Fibroblast of lung (primary cell): ENCODE measurements around the gene B3GNT9. TPM values are rescaled to one million over a fixed set of nuclear protein-coding genes. Genes with fewer than 3 reads are reported as not detected.

Source experiments
- DNase-seq, 2 donors: peaks; one replicate each; pipeline versions ENCODE4 v3.0.0 to v3.0.0-alpha.2; 2010; ENCODE audit warnings: low read depth in 2 of 2
- H2AFZ ChIP-seq: 2 replicates; pipeline ENCODE4 v1.5.1; 2012; ENCODE audit warnings: low read length, control low read depth, inconsistent platforms
- H3K27ac ChIP-seq: 2 replicates; pipeline ENCODE4 v1.5.1; 2011; ENCODE audit warnings: low read length, control low read depth; ENCODE audit not compliant: insufficient read depth
- H3K27me3 ChIP-seq: 2 replicates; pipeline ENCODE4 v1.5.1; 2011; ENCODE audit warnings: mild to moderate bottlenecking, low read length; ENCODE audit not compliant: control insufficient read depth, insufficient read depth
- H3K36me3 ChIP-seq: 2 replicates; pipeline ENCODE4 v1.5.1; 2011; ENCODE audit warnings: low read length; ENCODE audit not compliant: control insufficient read depth, insufficient read depth
- H3K4me1 ChIP-seq: 2 replicates; pipeline ENCODE4 v1.5.1; 2011; ENCODE audit warnings: low read length; ENCODE audit not compliant: control insufficient read depth, insufficient read depth; ENCODE audit errors: extremely low read depth
- H3K4me2 ChIP-seq: 2 replicates; pipeline ENCODE4 v1.5.1; 2011; ENCODE audit warnings: low read length, control low read depth; ENCODE audit not compliant: insufficient read depth; ENCODE audit errors: extremely low read depth
- H3K4me3 ChIP-seq, 4 experiments: fragments of 200-600 bp in 1 of 4; sonication (generic) in 1 of 4; replicated peaks in 1 of 4; 2 replicates each; pipeline ENCODE4 v1.5.1; 2011 to 2016; ENCODE audit warnings: low read length in 4 of 4, low read depth in 3 of 4, mild to moderate bottlenecking in 3 of 4, control low read depth in 2 of 4, inconsistent platforms in 1 of 4, mixed read lengths in 1 of 4; ENCODE audit not compliant: insufficient read depth in 1 of 4; ENCODE audit errors: control extremely low read depth in 1 of 4
- H3K79me2 ChIP-seq: 2 replicates; pipeline ENCODE4 v1.5.1; 2012; ENCODE audit warnings: mild to moderate bottlenecking, low read length, inconsistent platforms; ENCODE audit not compliant: control insufficient read depth, insufficient read depth
- H3K9ac ChIP-seq: 2 replicates; pipeline ENCODE4 v1.5.1; 2011; ENCODE audit warnings: mild to moderate bottlenecking, low read length, control low read depth; ENCODE audit not compliant: insufficient read depth
- H3K9me3 ChIP-seq: 2 replicates; pipeline ENCODE4 v1.5.1; 2012; ENCODE audit warnings: low read depth, low read length; ENCODE audit not compliant: control insufficient read depth, insufficient read depth
- H4K20me1 ChIP-seq: 2 replicates; pipeline ENCODE4 v1.5.1; 2011; ENCODE audit warnings: low read length; ENCODE audit not compliant: control insufficient read depth, insufficient read depth; ENCODE audit errors: extremely low read depth
- CTCF ChIP-seq, 2 donors: IDR thresholded peaks in 1 of 2; conservative IDR thresholded peaks in 1 of 2; 1 replicate in 1 of 2; 2 replicates in 1 of 2; pipeline ENCODE4 v1.5.1; 2011 to 2012; ENCODE audit warnings: low read length in 2 of 2, control low read depth in 1 of 2, inconsistent platforms in 1 of 2, low read depth in 1 of 2, mild to moderate bottlenecking in 1 of 2
- EZH2 ChIP-seq: IDR thresholded peaks from 2 replicates; pipeline ENCODE4 v1.5.1; 2012; ENCODE audit warnings: low read length, control low read depth, mild to moderate bottlenecking; ENCODE audit errors: missing control alignments
- polyA plus RNA-seq, 2 donors: library from polyadenylated mRNA; depleted of rRNA in 1 of 2; stranded (reverse) in 1 of 2; unstranded in 1 of 2; fragments of >200 nt; gene quantifications; 2 replicates each; pipeline ENCODE4 v1.2.1, GENCODE V29; 2011 to 2012; ENCODE audit warnings: missing spikeins in 1 of 2
- total RNA-seq: library from RNA; depleted of rRNA; stranded (reverse); fragments of >200 nt; gene quantifications from 2 replicates; pipeline ENCODE4 v1.2.1, GENCODE V29; 2014

The B3GNT9 gene
- total and polyA plus RNA-seq, 2 donors (not counting 1 experiment from before 2014, with no cell fraction given), result 29.6 to 34.7 TPM

- Histone ChIP-seq H2AFZ (no peak overlapping the region), H3K27ac (no peak overlapping the region), H3K27me3 (no peaks in the 10 kb centered on the region), H3K4me3 (peak overlapping the region in 1 of 4 experiments; percentile 56), H3K9ac (no peak overlapping the region), H3K4me2 (no peak overlapping the region), H3K36me3 (peaks cover 7% of the 10 kb centered on the region), H3K79me2 (no peaks in the 10 kb centered on the region), H3K4me1 (peaks cover 13% of the 10 kb centered on the region), H4K20me1 (no peaks in the 10 kb centered on the region), H3K9me3 (no peaks in the 10 kb centered on the region)
- no peak for DNase-seq
- TF ChIP-seq EZH2, result no peak
- TF ChIP-seq CTCF (conservative IDR thresholded peaks at IDR 0.05 in 1 of 2, IDR thresholded peaks at IDR 0.05 in 1 of 2; ENCODE audit: low read depth in 1 of 2, low read length in 2 of 2), result no peak
Observed at GRCh38 chr16:67174706-67175231, 24.0 kb upstream of the B3GNT9 start.

GRCh38 chr16:67173808-67174705, 23.3 kb upstream of the B3GNT9 start:
- H3K27ac ChIP-seq, result peak overlapping the region; percentile 11
- peak overlapping the region; percentile 2 to 56 (median 28) for H3K4me3 ChIP-seq
- H3K4me1 ChIP-seq, result peaks cover 15% of the 10 kb centered on the region
- no peaks in the 10 kb centered on the region for H3K9me3 ChIP-seq
- TF ChIP-seq CTCF (conservative IDR thresholded peaks at IDR 0.05 in 1 of 2, IDR thresholded peaks at IDR 0.05 in 1 of 2; ENCODE audit: low read depth in 1 of 2, low read length in 2 of 2) (peak; percentile 10 to 20), EZH2 (no peak)
- H3K4me2 ChIP-seq, result peak overlapping the region; percentile 60
- H3K27me3 ChIP-seq, result no peaks in the 10 kb centered on the region
- peak overlapping the region; percentile 40 for H2AFZ ChIP-seq
- no peak overlapping the region for H3K9ac ChIP-seq
- H4K20me1 ChIP-seq, result no peaks in the 10 kb centered on the region
- peak; percentile 82 to 86 for DNase-seq
- peaks cover 5% of the 10 kb centered on the region for H3K36me3 ChIP-seq
- no peaks in the 10 kb centered on the region for H3K79me2 ChIP-seq

GRCh38 chr16:67173323-67173722, 22.5 kb upstream of the B3GNT9 start:
- H3K4me3 ChIP-seq, result peak overlapping the region in 2 of 4 experiments; percentile 33 to 56
- H3K4me2 ChIP-seq, result peak overlapping the region; percentile 60
- no peak overlapping the region for H2AFZ ChIP-seq
- TF ChIP-seq EZH2, result no peak
- TF ChIP-seq CTCF (conservative IDR thresholded peaks at IDR 0.05 in 1 of 2, IDR thresholded peaks at IDR 0.05 in 1 of 2; ENCODE audit: low read depth in 1 of 2, low read length in 2 of 2), result no peak
- no peak overlapping the region for H3K9ac ChIP-seq
- H3K9me3 ChIP-seq, result no peaks in the 10 kb centered on the region
- peaks cover 5% of the 10 kb centered on the region for H3K36me3 ChIP-seq
- H4K20me1 ChIP-seq, result no peaks in the 10 kb centered on the region
- no peaks in the 10 kb centered on the region for H3K27me3 ChIP-seq
- peaks cover 15% of the 10 kb centered on the region for H3K4me1 ChIP-seq
- no peak overlapping the region for H3K27ac ChIP-seq
- H3K79me2 ChIP-seq, result no peaks in the 10 kb centered on the region
- no peak for DNase-seq
